Epithelial cell of esophagus (primary cell): ENCODE measurements around the gene NUFIP2.
A peak's percentile ranks its signal among the peaks of the same experiment; 100 is the strongest.

Experiments used
- DNase-seq: peaks from one replicate; pipeline ENCODE4 v3.0.0; 2010; ENCODE audit warnings: low read depth
- H3K4me3 ChIP-seq: 2 replicates; pipeline ENCODE4 v1.5.1; 2011; ENCODE audit warnings: mild to moderate bottlenecking, low read length, control low read depth
- TF ChIP-seq, protein P1 (sequence below): IDR thresholded peaks from 2 replicates; pipeline ENCODE4 v1.5.1; 2011; ENCODE audit warnings: low read depth, mild to moderate bottlenecking, low read length, control low read depth, inconsistent platforms; ENCODE audit not compliant: insufficient read depth; ENCODE audit errors: missing control alignments

NUFIP2 gene

GRCh38 chr17:29212681-29213121 is 81.2 kb downstream of the NUFIP2 start:
- DNase-seq = peak; percentile 66
- no peak overlapping the region for H3K4me3 ChIP-seq
- TF ChIP-seq, protein P1, sequence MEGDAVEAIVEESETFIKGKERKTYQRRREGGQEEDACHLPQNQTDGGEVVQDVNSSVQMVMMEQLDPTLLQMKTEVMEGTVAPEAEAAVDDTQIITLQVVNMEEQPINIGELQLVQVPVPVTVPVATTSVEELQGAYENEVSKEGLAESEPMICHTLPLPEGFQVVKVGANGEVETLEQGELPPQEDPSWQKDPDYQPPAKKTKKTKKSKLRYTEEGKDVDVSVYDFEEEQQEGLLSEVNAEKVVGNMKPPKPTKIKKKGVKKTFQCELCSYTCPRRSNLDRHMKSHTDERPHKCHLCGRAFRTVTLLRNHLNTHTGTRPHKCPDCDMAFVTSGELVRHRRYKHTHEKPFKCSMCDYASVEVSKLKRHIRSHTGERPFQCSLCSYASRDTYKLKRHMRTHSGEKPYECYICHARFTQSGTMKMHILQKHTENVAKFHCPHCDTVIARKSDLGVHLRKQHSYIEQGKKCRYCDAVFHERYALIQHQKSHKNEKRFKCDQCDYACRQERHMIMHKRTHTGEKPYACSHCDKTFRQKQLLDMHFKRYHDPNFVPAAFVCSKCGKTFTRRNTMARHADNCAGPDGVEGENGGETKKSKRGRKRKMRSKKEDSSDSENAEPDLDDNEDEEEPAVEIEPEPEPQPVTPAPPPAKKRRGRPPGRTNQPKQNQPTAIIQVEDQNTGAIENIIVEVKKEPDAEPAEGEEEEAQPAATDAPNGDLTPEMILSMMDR = no peak

- no peak for DNase-seq
- H3K4me3 ChIP-seq = no peak overlapping the region
- TF ChIP-seq, protein P1 = no peak
Observed at GRCh38 chr17:29212094-29212631, 81.8 kb downstream of the NUFIP2 start.

DNA sequence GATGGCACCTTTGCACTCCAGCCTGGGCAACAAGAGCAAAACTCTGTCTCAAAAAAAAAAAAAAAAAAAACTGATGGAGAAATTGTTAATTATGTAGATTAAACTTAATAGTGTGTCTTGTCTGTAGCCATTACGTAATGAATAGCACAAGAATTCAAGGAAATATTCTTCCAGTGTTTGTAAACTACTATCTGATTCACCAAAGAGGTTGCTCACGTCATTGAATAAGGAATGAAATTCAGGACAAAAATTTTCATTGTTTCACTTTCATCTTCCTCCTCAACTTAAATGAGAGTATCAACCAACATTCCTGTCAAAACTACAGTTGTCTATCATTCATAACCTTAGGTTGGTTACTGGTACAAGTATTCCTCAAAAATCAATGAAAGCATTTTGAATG is 83.1 kb downstream of the NUFIP2 start:
- H3K4me3 ChIP-seq = no peak overlapping the region
- TF ChIP-seq, protein P1 = no peak
- DNase-seq = peak; percentile 49

DNA sequence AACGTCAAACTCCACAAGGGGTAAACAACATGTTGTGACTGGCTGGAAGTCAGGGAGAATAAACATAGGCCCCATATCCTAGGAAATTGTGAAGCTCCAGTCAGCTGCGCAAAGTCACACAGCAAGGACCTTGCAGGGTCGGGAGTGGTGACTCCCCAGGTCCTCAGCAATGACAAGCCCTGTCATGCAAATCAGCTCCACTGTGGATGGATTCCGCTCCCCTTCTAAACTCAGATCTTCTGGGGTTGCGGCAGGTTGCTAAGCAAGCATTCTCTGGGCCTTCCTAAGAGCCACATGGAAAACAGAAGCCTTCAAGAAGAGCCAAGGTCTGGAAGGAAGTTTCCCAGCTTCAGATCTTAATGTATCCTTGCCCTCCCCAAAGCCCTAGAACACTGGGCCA is 84.9 kb downstream of the NUFIP2 start:
- no peak for DNase-seq
- TF ChIP-seq, protein P1 = no peak
- H3K4me3 ChIP-seq = no peak overlapping the region

DNA sequence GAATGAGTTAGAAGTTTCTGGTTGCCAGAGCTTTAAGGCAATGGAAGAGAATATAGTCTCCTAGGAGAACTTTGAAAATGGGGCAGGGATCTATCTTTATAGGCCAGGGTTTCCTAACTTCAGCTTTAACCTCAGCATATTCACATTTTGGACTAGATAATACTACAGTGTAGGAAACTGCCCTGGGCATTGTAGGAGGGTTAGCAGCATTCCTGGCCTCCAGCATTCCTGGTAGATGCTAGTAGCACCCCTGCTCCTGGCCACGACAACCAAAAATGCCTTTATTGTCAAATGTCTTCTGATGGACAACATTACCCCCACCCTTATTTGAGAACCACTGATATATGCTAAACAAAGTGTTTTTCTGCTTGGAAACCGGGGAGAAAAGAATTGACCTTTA is 86.0 kb downstream of the NUFIP2 start:
- H3K4me3 ChIP-seq = no peak overlapping the region
- TF ChIP-seq, protein P1 = no peak
- no peak for DNase-seq
